HEK293T (cell line): ENCODE results near the gene PDZD2.

Source experiments
- CTCF ChIA-PET: fragments of 350-600 bp; formaldehyde crosslinking; extraction: SDS; loops from one replicate; lab custom pipeline; 2021; ENCODE audit warnings: antibody characterized with exemption, inconsistent platforms; lab: Yijun Ruan, JAX
- POLR2A ChIA-PET: fragments of 350-600 bp; formaldehyde crosslinking; extraction: SDS; loops from one replicate; lab custom pipeline; 2020; ENCODE audit warnings: antibody characterized with exemption, inconsistent platforms; lab: Yijun Ruan, JAX
- DNase-seq: peaks from one replicate; pipeline ENCODE4 v3.0.0; 2012; ENCODE audit warnings: mixed read lengths; ENCODE audit errors: extremely low spot score
- ARNT ChIP-seq: fragments of 450-650 bp; IDR thresholded peaks from 2 replicates; pipeline ENCODE4 v1.6.1; 2017; ENCODE audit warnings: mild to moderate bottlenecking
- BHLHE40 ChIP-seq: fragments of 450-650 bp; IDR thresholded peaks from 2 replicates; pipeline ENCODE4 v1.6.1; 2016; ENCODE audit warnings: mild to moderate bottlenecking, moderate library complexity, borderline replicate concordance
- CTBP1 ChIP-seq: fragments of 450-650 bp; IDR thresholded peaks from 2 replicates; pipeline ENCODE4 v1.6.1; 2016; ENCODE audit warnings: borderline replicate concordance
- ELF4 ChIP-seq: fragments of 450-650 bp; IDR thresholded peaks from 2 replicates; pipeline ENCODE4 v1.6.1; 2017; ENCODE audit warnings: antibody characterized with exemption
- FOXA1 ChIP-seq: fragments of 450-650 bp; IDR thresholded peaks from 2 replicates; pipeline ENCODE4 v1.6.1; 2016; ENCODE audit warnings: mild to moderate bottlenecking
- FOXK2 ChIP-seq: fragments of 450-650 bp; IDR thresholded peaks from 2 replicates; pipeline ENCODE4 v1.6.1; 2016; ENCODE audit warnings: mild to moderate bottlenecking
- FOXM1 ChIP-seq: fragments of 450-650 bp; IDR thresholded peaks from 2 replicates; pipeline ENCODE4 v1.6.1; 2017; ENCODE audit warnings: mild to moderate bottlenecking, borderline replicate concordance
- HDGF ChIP-seq: fragments of 450-650 bp; IDR thresholded peaks from 2 replicates; pipeline ENCODE4 v1.6.1; 2017; ENCODE audit warnings: antibody characterized with exemption, borderline replicate concordance
- L3MBTL2 ChIP-seq: fragments of 450-650 bp; conservative IDR thresholded peaks from 2 replicates; pipeline ENCODE4 v1.6.1; 2016; ENCODE audit warnings: mild to moderate bottlenecking
- LEF1 ChIP-seq: fragments of 450-650 bp; IDR thresholded peaks from 2 replicates; pipeline ENCODE4 v1.6.1; 2017; ENCODE audit warnings: mild to moderate bottlenecking, borderline replicate concordance
- NFRKB ChIP-seq: fragments of 450-650 bp; IDR thresholded peaks from 2 replicates; pipeline ENCODE4 v1.6.1; 2016; ENCODE audit warnings: mild to moderate bottlenecking, moderate library complexity
- PKNOX1 ChIP-seq: fragments of 450-650 bp; IDR thresholded peaks from 2 replicates; pipeline ENCODE4 v1.6.1; 2016
- SP1 ChIP-seq: fragments of 450-650 bp; IDR thresholded peaks from 2 replicates; pipeline ENCODE4 v1.6.1; 2017
- SUZ12 ChIP-seq: fragments of 450-650 bp; IDR thresholded peaks from 2 replicates; pipeline ENCODE4 v1.6.1; 2016; ENCODE audit warnings: mild to moderate bottlenecking
- TARDBP ChIP-seq: fragments of 450-650 bp; IDR thresholded peaks from 2 replicates; pipeline ENCODE4 v1.6.1; 2016
- ZNF384 ChIP-seq: fragments of 450-650 bp; IDR thresholded peaks from 2 replicates; pipeline ENCODE4 v1.6.1; 2016

The PDZD2 gene

GRCh38 chr5:32027093-32027716 lies 388.3 kb downstream of the PDZD2 start:
- DNase-seq = no peak
- TF ChIP-seq TARDBP = no peak
- TF ChIP-seq BHLHE40 = no peak
- no peak for TF ChIP-seq FOXA1
- TF ChIP-seq L3MBTL2 = no peak
- no peak for TF ChIP-seq FOXK2
- TF ChIP-seq SP1 = no peak
- no peak for TF ChIP-seq LEF1
- TF ChIP-seq NFRKB = no peak
- no peak for TF ChIP-seq ARNT
- TF ChIP-seq HDGF = no peak
- TF ChIP-seq SUZ12 = no peak
- TF ChIP-seq PKNOX1 = no peak
- TF ChIP-seq ZNF384 = no peak
- no peak for TF ChIP-seq FOXM1
- no peak for TF ChIP-seq CTBP1
- TF ChIP-seq ELF4 = no peak
- POLR2A ChIA-PET = no interaction called here
- CTCF ChIA-PET = interaction anchor here (0.5 to 0.7 kb wide), 2 partner anchors 48 to 110 kb away, joined by 3 read pairs; no protein-coding TSS in a partner anchor

GRCh38 chr5:32027717-32028458 lies 389.0 kb downstream of the PDZD2 start:
- TF ChIP-seq PKNOX1 (no peak), BHLHE40 (no peak), ZNF384 (no peak), TARDBP (no peak), SP1 (no peak), CTBP1 (no peak), FOXK2 (no peak), NFRKB (no peak), FOXA1 (no peak), SUZ12 (no peak), ELF4 (no peak), ARNT (no peak), LEF1 (no peak), L3MBTL2 (no peak), HDGF (no peak), FOXM1 (no peak)
- ChIA-PET CTCF (interaction anchor here (0.7 kb wide), 1 partner anchor 110 kb away, joined by 3 read pairs; no protein-coding TSS in a partner anchor), POLR2A (no interaction called here)
- no peak for DNase-seq

- ChIA-PET POLR2A (no interaction called here), CTCF (interaction anchor here (0.5 kb wide), 1 partner anchor 125 kb away, joined by 4 read pairs; no protein-coding TSS in a partner anchor)
- no peak for TF ChIP-seq LEF1
- no peak for TF ChIP-seq SP1
- no peak for TF ChIP-seq HDGF
- no peak for TF ChIP-seq PKNOX1
- TF ChIP-seq FOXK2 = no peak
- no peak for TF ChIP-seq ELF4
- TF ChIP-seq SUZ12 = no peak
- no peak for TF ChIP-seq FOXM1
- TF ChIP-seq NFRKB = no peak
- no peak for TF ChIP-seq ARNT
- TF ChIP-seq BHLHE40 = no peak
- no peak for TF ChIP-seq FOXA1
- no peak for TF ChIP-seq L3MBTL2
- TF ChIP-seq CTBP1 = no peak
- TF ChIP-seq TARDBP = no peak
- no peak for DNase-seq
These were observed 390.3 kb downstream of the PDZD2 start for GRCh38 chr5:32029261-32029660.

- ChIA-PET CTCF (interaction anchor here (0.5 kb wide), 1 partner anchor 125 kb away, joined by 4 read pairs; no protein-coding TSS in a partner anchor), POLR2A (no interaction called here)
- no peak for DNase-seq
- no peak for TF ChIP-seq ZNF384
- no peak for TF ChIP-seq FOXA1
- no peak for TF ChIP-seq HDGF
- TF ChIP-seq FOXM1 = no peak
- TF ChIP-seq BHLHE40 = no peak
- no peak for TF ChIP-seq ELF4
- no peak for TF ChIP-seq L3MBTL2
- TF ChIP-seq FOXK2 = no peak
- no peak for TF ChIP-seq TARDBP
- no peak for TF ChIP-seq SUZ12
- TF ChIP-seq PKNOX1 = no peak
- TF ChIP-seq SP1 = no peak
- TF ChIP-seq NFRKB = no peak
- no peak for TF ChIP-seq LEF1
- TF ChIP-seq ARNT = no peak
- no peak for TF ChIP-seq CTBP1
These were observed 390.9 kb downstream of the PDZD2 start for GRCh38 chr5:32029781-32030180.

- ChIA-PET POLR2A (no interaction called here), CTCF (no interaction called here)
- TF ChIP-seq FOXK2 = no peak
- TF ChIP-seq L3MBTL2 = no peak
- TF ChIP-seq SP1 = no peak
- TF ChIP-seq TARDBP = no peak
- no peak for TF ChIP-seq PKNOX1
- no peak for TF ChIP-seq CTBP1
- TF ChIP-seq FOXM1 = no peak
- TF ChIP-seq NFRKB = no peak
- no peak for TF ChIP-seq SUZ12
- no peak for TF ChIP-seq BHLHE40
- TF ChIP-seq FOXA1 = no peak
- TF ChIP-seq LEF1 = no peak
- TF ChIP-seq HDGF = no peak
- no peak for TF ChIP-seq ARNT
- no peak for TF ChIP-seq ELF4
- TF ChIP-seq ZNF384 = no peak
- DNase-seq = no peak
These were observed 391.3 kb downstream of the PDZD2 start for GRCh38 chr5:32030222-32030621.
